ENCODE results near the gene FFAR3. TPM values are rescaled to one million over a fixed set of nuclear protein-coding genes. Genes with fewer than 3 reads are reported as not detected.
"Not testable (repeated sequence)": the region's sequence is repeated elsewhere in the genome, so short reads cannot be mapped to it uniquely, and the experiment has no call there.

The FFAR3 gene
- total and polyA plus RNA-seq, 4 donors: 0.33 TPM; not detected in 3

DNA sequence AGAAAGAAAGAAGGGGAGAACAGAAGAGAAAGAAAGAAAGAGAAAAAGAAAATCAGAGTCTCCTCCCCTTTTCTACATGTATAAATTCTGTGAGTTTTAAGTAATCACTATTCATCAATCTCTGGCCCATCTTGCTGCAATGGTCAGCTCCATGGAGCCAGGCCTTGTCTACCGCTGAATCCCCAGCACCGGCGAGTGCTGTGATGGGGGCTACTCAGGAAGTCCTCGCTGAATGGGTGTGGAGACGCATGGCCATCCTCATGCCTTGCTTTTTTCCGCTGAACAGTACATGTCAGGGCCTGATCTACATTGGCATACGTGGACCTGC lies 42.5 kb downstream of the FFAR3 start:
- 98% methylated on average over 7 of the region's 7 CpGs for WGBS

DNA sequence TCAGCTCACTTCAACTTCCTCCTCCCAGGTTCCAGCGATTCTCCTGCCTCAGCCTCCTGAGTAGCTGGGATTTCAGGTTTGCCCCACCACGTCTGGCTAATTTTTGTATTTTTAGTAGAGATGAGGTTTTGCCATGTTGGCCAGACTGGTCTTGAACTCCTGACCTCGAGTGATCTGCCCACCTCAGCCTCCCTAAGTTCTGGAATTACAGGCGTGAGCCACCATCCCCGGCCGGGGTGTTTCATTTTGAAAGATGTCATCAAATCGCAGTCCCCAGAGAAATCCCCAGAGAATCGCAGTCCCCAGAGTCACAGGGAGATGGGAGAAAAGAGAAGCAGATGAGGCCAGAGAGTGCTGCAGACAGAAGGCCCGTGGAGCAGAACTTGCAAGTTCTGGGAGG lies 43.2 kb downstream of the FFAR3 start:
- not testable (repeated sequence) for H3K4me3 ChIP-seq (ENCODE audit: low read depth in 1 of 3, low read length in 3 of 3); H3K4me1 ChIP-seq (ENCODE audit: control insufficient read depth in 4 of 4, insufficient read depth in 4 of 4, low read length in 3 of 4); H3K27me3 ChIP-seq (ENCODE audit: control insufficient read depth in 4 of 4, insufficient read depth in 4 of 4, low read length in 3 of 4); H3K36me3 ChIP-seq (ENCODE audit: control insufficient read depth in 4 of 4, insufficient read depth in 3 of 4, low read depth in 1 of 4, low read length in 3 of 4); H3K9ac ChIP-seq (ENCODE audit: low read depth in 1 of 2, low read length in 2 of 2); DNase-seq (ENCODE audit: low spot score); H3K27ac ChIP-seq (ENCODE audit: low read depth in 1 of 2, low read length in 2 of 2); H3K9me3 ChIP-seq (ENCODE audit: control insufficient read depth in 4 of 4, low read length in 3 of 4)
- WGBS: 88% methylated on average over 9 of the region's 9 CpGs

More for the DNA sequence above, 42.5 kb downstream of the FFAR3 start:
- Histone ChIP-seq H3K27ac (ENCODE audit: low read depth in 1 of 2, low read length in 2 of 2) (no peak overlapping the region), H3K4me1 (ENCODE audit: control insufficient read depth in 4 of 4, insufficient read depth in 4 of 4, low read length in 3 of 4) (no peaks in the 10 kb centered on the region), H3K27me3 (ENCODE audit: control insufficient read depth in 4 of 4, insufficient read depth in 4 of 4, low read length in 3 of 4) (no peaks in the 10 kb centered on the region), H3K4me3 (ENCODE audit: low read depth in 1 of 3, low read length in 3 of 3) (no peak overlapping the region), H3K36me3 (ENCODE audit: control insufficient read depth in 4 of 4, insufficient read depth in 3 of 4, low read depth in 1 of 4, low read length in 3 of 4) (no peaks in the 10 kb centered on the region), H3K9ac (ENCODE audit: low read depth in 1 of 2, low read length in 2 of 2) (no peak overlapping the region), H3K9me3 (ENCODE audit: control insufficient read depth in 4 of 4, low read length in 3 of 4) (no peaks in the 10 kb centered on the region)
- TF ChIP-seq, protein P1, sequence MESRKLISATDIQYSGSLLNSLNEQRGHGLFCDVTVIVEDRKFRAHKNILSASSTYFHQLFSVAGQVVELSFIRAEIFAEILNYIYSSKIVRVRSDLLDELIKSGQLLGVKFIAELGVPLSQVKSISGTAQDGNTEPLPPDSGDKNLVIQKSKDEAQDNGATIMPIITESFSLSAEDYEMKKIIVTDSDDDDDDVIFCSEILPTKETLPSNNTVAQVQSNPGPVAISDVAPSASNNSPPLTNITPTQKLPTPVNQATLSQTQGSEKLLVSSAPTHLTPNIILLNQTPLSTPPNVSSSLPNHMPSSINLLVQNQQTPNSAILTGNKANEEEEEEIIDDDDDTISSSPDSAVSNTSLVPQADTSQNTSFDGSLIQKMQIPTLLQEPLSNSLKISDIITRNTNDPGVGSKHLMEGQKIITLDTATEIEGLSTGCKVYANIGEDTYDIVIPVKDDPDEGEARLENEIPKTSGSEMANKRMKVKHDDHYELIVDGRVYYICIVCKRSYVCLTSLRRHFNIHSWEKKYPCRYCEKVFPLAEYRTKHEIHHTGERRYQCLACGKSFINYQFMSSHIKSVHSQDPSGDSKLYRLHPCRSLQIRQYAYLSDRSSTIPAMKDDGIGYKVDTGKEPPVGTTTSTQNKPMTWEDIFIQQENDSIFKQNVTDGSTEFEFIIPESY (IDR thresholded peaks at IDR 0.05): no peak
- TF ChIP-seq FOXA2 (IDR thresholded peaks at IDR 0.05) (no peak), JUND (IDR thresholded peaks at IDR 0.05) (no peak), HNF4G (IDR thresholded peaks at IDR 0.05) (no peak), FOXA1 (IDR thresholded peaks at IDR 0.05) (no peak), EGR1 (IDR thresholded peaks at IDR 0.05; ENCODE audit: low read depth in 2 of 2) (no peak), TAF1 (conservative IDR thresholded peaks at IDR 0.05) (no peak)
- TF ChIP-seq, protein P2, sequence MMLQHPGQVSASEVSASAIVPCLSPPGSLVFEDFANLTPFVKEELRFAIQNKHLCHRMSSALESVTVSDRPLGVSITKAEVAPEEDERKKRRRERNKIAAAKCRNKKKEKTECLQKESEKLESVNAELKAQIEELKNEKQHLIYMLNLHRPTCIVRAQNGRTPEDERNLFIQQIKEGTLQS (IDR thresholded peaks at IDR 0.05): no peak
- DNase-seq (ENCODE audit: low spot score): no peak

DNA sequence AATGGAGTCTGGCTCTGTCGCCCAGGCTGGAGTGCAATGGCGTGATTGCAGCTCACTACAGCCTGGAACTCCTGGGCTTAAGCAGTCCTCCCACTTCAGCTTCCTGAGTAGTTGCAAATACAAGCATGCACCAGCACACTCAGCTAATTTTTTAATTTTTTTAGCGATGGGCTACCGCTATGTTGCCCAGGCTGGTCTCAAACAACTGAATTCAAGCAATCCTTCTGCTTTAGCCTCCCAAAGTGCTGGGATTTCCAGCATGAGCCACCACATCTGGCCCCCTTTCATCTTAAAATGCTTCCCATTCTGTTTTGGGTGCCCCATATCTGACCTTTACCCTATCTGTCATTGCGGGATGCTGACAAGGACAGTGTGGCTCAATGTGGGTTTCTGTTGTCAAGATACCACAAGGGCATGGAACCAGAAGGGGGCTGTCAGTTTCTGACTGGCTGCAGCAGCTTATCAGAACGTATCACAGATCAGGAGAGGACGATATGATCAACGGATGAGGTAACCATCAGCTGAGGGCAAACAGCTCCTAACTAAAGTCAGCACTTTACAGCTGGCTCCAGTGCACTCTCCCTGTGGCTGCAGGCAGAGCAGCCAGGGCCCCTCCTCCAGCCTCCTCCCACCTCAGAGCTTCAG lies 45.0 kb downstream of the FFAR3 start:
- no peak overlapping the region for H3K9ac ChIP-seq (ENCODE audit: low read depth in 1 of 2, low read length in 2 of 2)
- TF ChIP-seq SP1 (IDR thresholded peaks at IDR 0.05) (no peak), EGR1 (IDR thresholded peaks at IDR 0.05; ENCODE audit: low read depth in 2 of 2) (no peak), HNF4A (conservative IDR thresholded peaks at IDR 0.05) (no peak)
- TF ChIP-seq, protein P2 (IDR thresholded peaks at IDR 0.05): no peak
- whole genome bisulfite sequencing: 86% methylated on average over 8 of the region's 8 CpGs
- H3K36me3 ChIP-seq (ENCODE audit: control insufficient read depth in 4 of 4, insufficient read depth in 3 of 4, low read depth in 1 of 4, low read length in 3 of 4): no peaks in the 10 kb centered on the region
- H3K27me3 ChIP-seq (ENCODE audit: control insufficient read depth in 4 of 4, insufficient read depth in 4 of 4, low read length in 3 of 4): peaks cover 0 to 2% (median 0%) of the 10 kb centered on the region in 4 donors
- no peaks in the 10 kb centered on the region for H3K4me1 ChIP-seq (ENCODE audit: control insufficient read depth in 4 of 4, insufficient read depth in 4 of 4, low read length in 3 of 4)
- H3K4me3 ChIP-seq (ENCODE audit: low read depth in 1 of 3, low read length in 3 of 3): no peak overlapping the region
- H3K9me3 ChIP-seq (ENCODE audit: control insufficient read depth in 4 of 4, low read length in 3 of 4): no peaks in the 10 kb centered on the region
- no peak for DNase-seq (ENCODE audit: low spot score)
- H3K27ac ChIP-seq (ENCODE audit: low read depth in 1 of 2, low read length in 2 of 2): no peak overlapping the region
